Hematopoietic multipotent progenitor cell treated with erythropoietin and hydrocortisone succinate and interleukin-3 and kit ligand, for 4 days (in vitro differentiated cells): Measurements from ENCODE around the gene ERG28.
"Not testable (repeated sequence)": the region's sequence is repeated elsewhere in the genome, so short reads cannot be mapped to it uniquely, and the experiment has no call there.

ENCODE experiments used
- DNase-seq: peaks from one replicate; pipeline ENCODE4 v3.0.0-alpha.2; 2015

ERG28 gene

DNA sequence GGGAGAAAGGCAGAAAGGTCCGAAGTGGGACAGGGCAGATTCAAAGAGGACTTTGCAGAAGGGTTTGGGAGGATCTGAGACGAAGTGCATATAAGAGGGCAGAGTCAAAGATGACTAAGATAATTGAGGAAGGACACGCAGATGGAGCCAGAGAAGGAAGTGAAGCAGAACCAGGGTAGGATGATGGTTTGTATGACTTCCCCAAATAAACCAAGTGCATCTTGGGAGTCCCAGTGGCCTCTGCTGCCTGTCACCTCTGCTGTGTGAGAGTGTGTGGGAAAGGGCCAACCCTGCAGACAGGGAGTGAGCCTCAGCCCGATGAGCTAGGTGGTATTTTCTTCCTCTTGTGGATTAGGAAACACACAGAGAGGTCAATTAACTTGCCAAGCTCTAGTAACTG lies 45.5 kb downstream of the ERG28 start:
- DNase-seq: peak; percentile 66

DNA sequence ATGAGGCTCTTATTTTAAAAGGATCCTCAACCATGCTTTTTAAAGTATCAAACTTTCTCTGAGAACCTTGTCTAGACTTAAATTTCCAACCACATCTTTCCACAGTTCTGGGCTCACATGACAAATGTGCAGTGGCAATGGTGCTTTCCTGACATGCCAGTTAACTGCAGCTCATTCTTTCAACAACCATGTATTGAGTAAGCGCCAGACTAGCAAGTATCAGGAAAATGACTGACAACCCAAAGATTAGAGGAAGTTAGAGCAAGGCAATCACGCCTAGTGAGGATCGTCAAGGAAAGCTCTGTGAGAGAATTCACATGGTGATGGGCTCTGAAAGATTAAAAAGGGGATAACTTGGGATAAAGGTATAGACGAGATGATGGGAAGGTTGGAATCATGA lies 46.5 kb downstream of the ERG28 start:
- peak; percentile 20 for DNase-seq

DNA sequence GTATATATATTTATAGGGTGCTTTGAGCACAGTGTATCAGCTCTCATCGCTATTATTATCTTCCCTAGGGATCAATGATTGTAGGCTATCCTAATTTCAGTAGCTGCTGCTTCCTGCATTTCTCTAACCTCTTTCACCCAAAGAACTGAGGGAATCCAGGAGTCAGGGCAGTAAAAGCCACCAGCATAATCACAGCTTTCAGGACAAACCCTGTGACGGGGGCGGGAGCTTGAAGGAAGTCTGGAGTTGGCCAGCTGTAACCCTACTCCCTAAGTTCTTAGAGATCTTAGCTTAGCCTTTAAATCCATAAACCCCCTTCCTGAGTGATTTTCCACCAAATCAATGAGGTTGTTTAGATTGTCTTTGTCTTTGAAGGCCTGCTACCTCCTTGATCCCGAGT lies 48.5 kb downstream of the ERG28 start:
- DNase-seq: no peak

DNA sequence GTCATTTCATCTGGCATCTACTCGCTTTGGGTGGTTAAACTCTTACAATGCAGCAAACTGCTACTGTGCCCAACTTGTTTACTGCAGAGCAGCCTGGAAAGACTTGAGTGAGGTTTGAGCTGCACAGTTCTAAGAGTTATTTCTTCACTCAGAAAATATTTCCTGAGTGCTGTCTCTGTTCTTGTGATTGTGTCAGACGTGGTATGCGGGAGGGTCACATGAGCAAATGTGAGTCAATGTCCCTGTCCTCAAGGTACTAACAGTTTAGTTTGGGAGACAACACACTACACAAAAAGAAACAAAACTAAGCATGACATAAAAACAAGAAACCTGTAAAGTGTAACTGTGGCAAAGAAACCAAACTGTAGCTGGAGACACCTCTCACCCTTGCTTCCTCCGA lies 49.8 kb downstream of the ERG28 start:
- DNase-seq: no peak

DNA sequence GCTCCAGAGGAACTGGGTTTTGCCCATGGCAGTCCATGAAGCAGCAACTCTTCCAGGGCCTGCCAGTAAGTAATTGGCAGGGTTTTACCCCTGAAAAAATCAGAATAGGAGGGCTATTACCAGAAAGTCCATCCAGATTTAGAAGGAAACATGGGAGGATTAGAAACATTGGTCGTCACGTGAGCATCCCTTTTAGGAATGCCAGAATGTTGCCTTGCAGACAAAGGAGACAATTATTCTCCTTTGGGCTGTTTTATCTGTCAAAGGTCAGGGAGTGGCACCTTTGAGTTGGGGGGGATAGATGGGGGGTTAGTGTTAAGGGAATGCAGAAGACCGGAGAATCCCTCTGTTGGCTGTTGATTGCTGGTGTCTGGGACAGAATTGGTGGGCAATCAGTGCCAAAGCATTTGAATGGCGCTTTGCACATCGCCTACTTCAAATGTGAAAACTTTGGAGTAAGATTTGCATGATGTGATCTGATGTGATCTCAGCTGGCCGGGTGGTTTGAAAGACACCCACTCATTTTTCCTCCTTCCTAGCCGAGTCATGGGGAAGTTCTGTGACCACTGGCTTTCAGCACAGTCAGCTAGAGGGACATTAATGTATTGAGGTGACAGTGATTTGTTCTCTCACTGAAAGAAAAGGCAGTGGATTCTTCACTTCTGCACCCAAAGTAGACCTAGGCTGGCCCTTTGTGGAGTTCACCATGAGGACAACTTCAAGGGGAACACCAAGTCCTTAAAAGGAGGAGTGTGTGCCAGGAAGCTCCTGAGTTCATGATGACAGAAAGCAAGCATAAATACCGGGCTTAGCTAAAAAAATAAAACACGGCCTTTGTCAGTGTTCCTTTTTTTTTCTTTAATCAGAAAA lies 50.8 kb downstream of the ERG28 start:
- peak; percentile 11 for DNase-seq

DNA sequence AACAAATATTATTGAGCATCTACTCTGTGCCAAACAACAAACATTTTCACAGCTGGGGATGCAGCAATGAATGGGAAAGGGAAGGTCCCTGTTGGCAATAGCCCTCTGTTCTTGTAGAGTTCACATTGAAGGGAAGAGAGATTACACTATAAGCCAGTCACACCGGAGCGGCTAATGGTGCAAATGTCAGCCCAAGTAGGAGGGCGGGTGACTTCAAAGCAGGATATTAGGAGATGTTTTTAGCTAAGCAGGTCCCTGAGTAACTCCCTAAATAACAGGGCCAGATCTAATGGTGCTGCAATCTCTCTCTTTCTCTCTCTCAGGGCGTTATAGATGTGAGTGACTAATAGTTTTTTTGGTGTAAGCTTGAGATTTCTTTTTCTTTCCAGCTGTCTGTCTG lies 51.6 kb downstream of the ERG28 start:
- no peak for DNase-seq

DNA sequence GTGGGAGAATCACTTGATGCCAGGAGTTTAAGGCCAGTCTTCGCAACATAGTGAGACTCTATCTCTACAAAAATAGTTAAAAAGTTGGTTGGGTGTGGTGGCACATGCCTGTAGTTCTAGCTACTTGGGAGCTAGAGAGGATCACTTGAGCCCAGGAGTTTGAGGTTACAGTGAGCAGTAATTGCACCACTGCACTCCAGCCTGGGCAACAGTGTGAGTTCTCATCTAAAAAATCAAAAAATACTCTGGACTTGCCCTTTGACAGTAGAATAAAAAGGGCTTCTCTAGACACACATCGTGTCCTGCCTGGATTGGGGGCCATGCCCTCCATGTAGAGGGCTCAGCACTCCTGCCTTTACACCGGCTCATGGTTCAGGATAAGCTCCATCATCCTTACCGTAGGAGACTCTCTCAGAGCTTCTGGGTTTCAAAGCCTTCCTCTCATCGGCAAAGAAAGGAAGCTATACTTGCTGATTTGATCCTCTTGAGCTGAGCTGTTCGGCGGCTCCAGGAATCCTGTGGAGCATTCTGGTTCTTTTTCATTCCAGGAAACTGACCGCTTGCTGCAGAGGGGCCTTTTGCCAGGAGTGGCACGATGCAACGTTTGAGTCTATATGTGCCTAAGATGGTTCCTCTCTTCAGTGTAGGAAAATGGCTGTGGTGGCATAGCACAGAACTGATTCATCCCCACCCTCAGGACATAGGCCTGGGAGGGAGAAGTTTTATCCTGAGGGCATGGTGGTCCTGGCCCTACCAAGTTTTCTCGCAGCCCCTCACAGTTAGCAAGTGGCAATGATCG lies 52.6 kb downstream of the ERG28 start:
- DNase-seq: no peak

DNA sequence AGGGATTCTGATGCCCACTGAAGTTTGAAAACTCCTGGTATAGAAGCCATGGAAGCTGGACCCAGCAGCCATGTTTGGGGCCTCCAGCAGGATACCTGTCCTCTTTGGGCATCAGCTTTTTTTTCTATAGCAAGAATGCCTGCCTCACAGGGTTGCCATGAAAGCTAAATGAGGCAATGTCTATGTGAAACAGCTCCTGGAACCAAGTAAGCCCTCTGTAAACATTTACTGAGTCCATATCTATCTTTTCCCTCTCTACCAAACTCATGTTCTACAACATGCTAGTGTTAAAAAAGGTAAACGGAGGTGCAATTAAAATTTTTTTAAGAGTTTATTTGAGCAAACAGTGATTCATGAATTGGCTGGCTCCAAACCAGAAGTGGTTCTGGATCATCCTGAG lies 53.6 kb downstream of the ERG28 start:
- DNase-seq: no peak

DNA sequence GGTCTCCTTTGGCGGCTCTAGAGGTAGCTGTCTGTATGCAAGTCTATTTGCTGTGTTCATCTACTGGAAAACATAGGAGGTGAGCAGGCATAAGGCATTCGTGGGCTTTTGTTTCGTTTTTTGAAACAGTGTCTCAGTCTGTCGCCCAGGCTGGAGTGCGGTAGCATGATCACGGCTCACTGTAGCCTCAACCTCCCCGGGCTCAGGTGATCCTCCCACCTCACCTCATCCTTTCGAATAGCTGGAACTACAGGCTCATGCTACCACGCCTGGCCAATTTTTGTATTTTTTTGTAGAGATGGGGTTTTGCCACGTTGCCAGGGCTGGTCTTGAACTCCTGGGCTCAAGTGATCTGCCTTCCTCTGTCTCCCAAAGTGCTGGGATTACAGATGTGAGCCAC lies 54.8 kb downstream of the ERG28 start:
- no peak for DNase-seq

DNA sequence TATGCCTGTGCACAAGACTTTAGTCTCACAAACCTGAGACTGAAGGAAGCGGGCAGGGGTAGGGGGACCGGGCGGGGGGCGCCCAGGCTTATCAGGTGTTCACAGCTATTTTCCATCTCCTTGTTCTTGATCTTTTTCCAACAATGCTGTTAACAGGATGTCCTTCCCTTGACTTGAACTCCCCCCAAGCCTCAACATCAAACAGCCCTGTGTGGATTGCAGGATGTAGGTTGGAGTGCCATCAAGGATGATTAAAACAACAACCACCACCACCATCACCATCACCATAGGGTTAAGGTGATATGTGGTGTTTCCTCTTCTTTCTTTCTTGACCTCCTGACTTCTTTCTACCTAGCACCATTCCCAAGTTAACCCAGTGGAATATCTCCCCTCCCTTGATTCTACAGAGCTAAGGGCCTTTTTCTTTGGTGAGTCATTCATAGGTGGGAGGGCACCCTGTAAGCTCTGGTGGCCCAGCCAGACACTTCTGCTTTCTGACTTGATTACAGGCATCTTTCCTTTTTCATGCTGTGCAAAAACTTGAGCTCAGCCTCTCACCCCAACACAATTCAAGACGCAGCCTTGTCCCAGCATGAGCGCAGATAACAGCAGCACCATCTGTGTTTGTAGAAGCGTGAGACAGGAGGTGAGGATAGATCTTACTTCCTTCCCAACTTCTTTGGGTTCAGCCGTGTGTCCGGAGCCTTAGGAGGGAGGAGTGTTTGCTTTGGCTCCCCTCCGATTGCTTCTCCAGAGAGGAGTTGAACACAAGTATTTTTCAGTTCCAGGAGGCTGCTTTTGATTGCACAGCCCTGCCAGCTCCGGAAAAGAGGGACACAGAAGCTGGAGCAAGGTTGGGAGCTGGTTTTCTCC lies 55.5 kb downstream of the ERG28 start:
- peak; percentile 51 for DNase-seq

DNA sequence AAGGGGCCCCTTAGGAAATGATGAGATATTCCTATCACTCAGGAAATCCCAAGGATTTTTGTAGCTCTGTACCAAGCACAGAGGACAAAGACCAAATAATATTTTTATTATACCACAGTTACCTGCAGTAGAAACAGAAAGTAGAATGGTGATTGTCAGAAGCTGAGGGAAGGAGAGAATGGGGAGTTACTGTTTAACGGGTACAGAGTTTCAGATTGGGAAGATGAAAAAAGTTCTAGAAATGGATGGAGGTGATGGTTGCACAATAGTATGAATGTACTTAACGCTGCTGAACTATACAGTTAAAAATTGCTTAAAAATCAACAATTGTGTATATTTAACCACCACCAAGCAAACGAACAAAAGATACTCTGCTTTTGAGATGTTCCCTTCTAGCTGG lies 58.2 kb downstream of the ERG28 start:
- DNase-seq: no peak

DNA sequence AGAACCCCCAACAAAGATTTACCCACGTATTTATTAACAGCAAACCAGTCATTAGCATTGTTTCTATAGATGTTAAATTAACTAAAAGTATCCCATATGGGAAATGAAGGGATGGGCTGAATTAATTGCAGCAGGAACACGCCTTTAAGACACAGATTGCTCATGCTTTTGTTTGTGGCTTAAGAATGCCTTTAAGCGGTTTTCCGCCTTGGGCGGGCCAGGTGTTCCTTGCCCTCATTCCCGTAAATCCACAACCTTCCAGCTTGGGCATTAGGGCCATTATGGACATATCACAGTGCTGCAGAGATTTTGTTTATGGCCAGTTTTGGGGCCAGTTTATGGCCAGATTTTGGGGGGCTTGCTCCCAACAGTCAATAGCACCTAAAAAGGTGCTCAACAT lies 59.6 kb downstream of the ERG28 start:
- not testable (repeated sequence) for DNase-seq

DNA sequence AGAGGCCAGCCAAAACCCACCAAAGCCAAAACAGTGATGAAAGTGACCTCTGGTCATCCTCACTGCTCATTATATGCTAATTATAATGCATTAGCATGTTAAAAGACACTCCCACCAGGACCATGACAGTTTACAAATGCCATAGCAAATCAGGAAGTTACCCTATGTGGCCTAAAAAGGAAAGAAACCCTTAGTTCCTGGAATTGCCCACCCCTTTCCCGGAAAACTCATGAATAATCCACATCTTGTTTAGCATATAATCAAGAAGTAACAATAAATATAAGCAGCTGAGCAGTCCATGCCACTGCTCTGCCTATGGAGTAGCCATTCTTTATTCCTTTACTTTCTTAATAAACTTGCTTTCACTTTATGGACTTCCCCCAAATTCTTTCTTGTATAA lies 60.6 kb downstream of the ERG28 start:
- peak; percentile 18 for DNase-seq
